CD4-positive, alpha-beta T cell (primary cell): ENCODE results near the gene CTPS2. TPM values are rescaled to one million over a fixed set of nuclear protein-coding genes. Genes with fewer than 3 reads are reported as not detected.
"Not testable (repeated sequence)": the region's sequence is repeated elsewhere in the genome, so short reads cannot be mapped to it uniquely, and the experiment has no call there.

Experiments
- ATAC-seq: fragments of 200-7000 bp; cut with Tn5 transposase; one replicate; pipeline ENCODE4 v1.10.0; 2022; ENCODE audit warnings: mild to moderate bottlenecking; ENCODE audit not compliant: poor library complexity
- CTCF ChIA-PET: fragments of 350-600 bp; sonication (Branson Sonifier 250); formaldehyde crosslinking; loops from one replicate; lab custom pipeline; 2021; ENCODE audit warnings: antibody characterized with exemption, inconsistent platforms; lab: Charles Lee
- POLR2A ChIA-PET: fragments of 350-600 bp; sonication (Branson Sonifier 250); formaldehyde crosslinking; loops from one replicate; lab custom pipeline; 2021; ENCODE audit warnings: antibody characterized with exemption, inconsistent platforms; lab: Charles Lee
- DNase-seq, 14 experiments: peaks; one replicate each; pipeline ENCODE4 v3.0.0-alpha.2; 2013 to 2020; ENCODE audit warnings: mixed read lengths in 2 of 14
- H3K27ac ChIP-seq, 2 donors: one replicate each; pipeline versions ENCODE4 v1.5.1 to v1.7.0; 2013; ENCODE audit warnings: low read length in 2 of 2, low read depth in 1 of 2, mild to moderate bottlenecking in 1 of 2
- H3K27me3 ChIP-seq, 2 experiments: 1 replicate in 1 of 2; 2 replicates in 1 of 2; pipeline versions ENCODE4 v1.6.1 to v1.7.0; 2013; ENCODE audit warnings: low read length in 2 of 2, control low read depth in 1 of 2, mild to moderate bottlenecking in 1 of 2, moderate library complexity in 1 of 2; ENCODE audit not compliant: insufficient read depth in 2 of 2, control insufficient read depth in 1 of 2
- H3K36me3 ChIP-seq: one replicate; pipeline ENCODE4 v1.6.1; 2013; ENCODE audit warnings: low read length, control low read depth; ENCODE audit not compliant: insufficient read depth
- H3K4me1 ChIP-seq: one replicate; pipeline ENCODE4 v1.6.1; 2013; ENCODE audit warnings: low read length, control low read depth; ENCODE audit not compliant: insufficient read depth
- H3K4me3 ChIP-seq: one replicate; pipeline ENCODE4 v1.5.1; 2013; ENCODE audit warnings: mild to moderate bottlenecking, low read length, moderate library complexity
- H3K9me3 ChIP-seq, 2 experiments: 1 replicate in 1 of 2; 2 replicates in 1 of 2; pipeline versions ENCODE4 v1.6.1 to v1.7.0; 2013; ENCODE audit warnings: low read length in 2 of 2, mild to moderate bottlenecking in 2 of 2, control low read depth in 1 of 2, moderate library complexity in 1 of 2; ENCODE audit not compliant: control insufficient read depth in 1 of 2, insufficient read depth in 1 of 2
- H3K27ac Mint-ChIP-seq: one replicate; pipeline ENCODE4 v1.8.0; 2020; ENCODE audit warnings: mixed read lengths
- H3K27me3 Mint-ChIP-seq: one replicate; pipeline ENCODE4 v1.8.0; 2021; ENCODE audit warnings: mixed read lengths
- H3K36me3 Mint-ChIP-seq: one replicate; pipeline ENCODE4 v1.8.0; 2021; ENCODE audit warnings: low read depth, mixed read lengths
- H3K4me1 Mint-ChIP-seq: one replicate; pipeline ENCODE4 v1.8.0; 2021; ENCODE audit warnings: low read depth, mixed read lengths
- H3K4me3 Mint-ChIP-seq: one replicate; pipeline ENCODE4 v1.8.0; 2020; ENCODE audit warnings: mild to moderate bottlenecking, mixed read lengths
- H3K9me3 Mint-ChIP-seq: one replicate; pipeline ENCODE4 v1.8.0; 2020; ENCODE audit warnings: mixed read lengths
- intact Hi-C, 2 experiments: fragments of 100-400 bp; cut with DNase I in 1 of 2; cut with micrococcal nuclease in 1 of 2; formaldehyde crosslinking; loops; one replicate each; pipeline versions ENCODE4 v1.15.1 to v1.9.0; 2023 to 2025; cut with DNase I, micrococcal nuclease
- total RNA-seq, 174 experiments: library from RNA in 2 of 174; stranded (reverse) in 2 of 174; gene quantifications; one replicate each; pipeline ENCODE4 v1.2.3 and lab custom pipeline; 2021 to 2026
- TF ChIP-seq, protein P1 (sequence below): fragments of 200-600 bp; IDR thresholded peaks from one replicate; pipeline ENCODE4 v1.8.0; 2022; ENCODE audit warnings: antibody characterized with exemption, mild to moderate bottlenecking

CTPS2 gene
- total RNA-seq, 2 experiments from 2014 or later, result 3.8 to 4.6 TPM

DNA sequence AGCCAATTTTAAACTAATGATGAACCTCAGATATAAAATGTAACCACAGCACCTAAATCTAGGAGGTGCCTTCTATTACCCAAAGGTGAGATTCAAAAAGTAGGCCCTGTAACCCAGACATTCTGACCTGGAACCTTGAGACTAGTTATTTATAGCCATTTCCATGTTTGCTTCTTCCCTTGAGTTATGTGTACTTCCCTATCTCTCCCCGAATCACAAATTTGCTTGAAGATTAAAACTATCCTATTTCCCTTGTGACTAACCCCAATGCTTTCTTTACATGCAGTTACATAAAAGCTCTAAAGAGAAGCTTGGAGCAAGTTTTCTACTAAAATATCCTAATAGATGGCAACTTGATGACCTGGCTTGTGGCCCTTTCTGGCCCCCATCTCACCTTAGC lies 95.1 kb downstream of the CTPS2 start:
- intact Hi-C loops, result no loop called here
- no peaks in the 10 kb centered on the region for H3K9me3 Mint-ChIP-seq
- ATAC-seq, result no peak
- no peak for DNase-seq
- no peaks in the 10 kb centered on the region for H3K9me3 ChIP-seq
- H3K27ac Mint-ChIP-seq, result no peak overlapping the region
- ChIA-PET CTCF (no interaction called here), POLR2A (no interaction called here)
- no peak overlapping the region for H3K4me3 ChIP-seq
- no peaks in the 10 kb centered on the region for H3K27me3 Mint-ChIP-seq
- TF ChIP-seq, protein P1, sequence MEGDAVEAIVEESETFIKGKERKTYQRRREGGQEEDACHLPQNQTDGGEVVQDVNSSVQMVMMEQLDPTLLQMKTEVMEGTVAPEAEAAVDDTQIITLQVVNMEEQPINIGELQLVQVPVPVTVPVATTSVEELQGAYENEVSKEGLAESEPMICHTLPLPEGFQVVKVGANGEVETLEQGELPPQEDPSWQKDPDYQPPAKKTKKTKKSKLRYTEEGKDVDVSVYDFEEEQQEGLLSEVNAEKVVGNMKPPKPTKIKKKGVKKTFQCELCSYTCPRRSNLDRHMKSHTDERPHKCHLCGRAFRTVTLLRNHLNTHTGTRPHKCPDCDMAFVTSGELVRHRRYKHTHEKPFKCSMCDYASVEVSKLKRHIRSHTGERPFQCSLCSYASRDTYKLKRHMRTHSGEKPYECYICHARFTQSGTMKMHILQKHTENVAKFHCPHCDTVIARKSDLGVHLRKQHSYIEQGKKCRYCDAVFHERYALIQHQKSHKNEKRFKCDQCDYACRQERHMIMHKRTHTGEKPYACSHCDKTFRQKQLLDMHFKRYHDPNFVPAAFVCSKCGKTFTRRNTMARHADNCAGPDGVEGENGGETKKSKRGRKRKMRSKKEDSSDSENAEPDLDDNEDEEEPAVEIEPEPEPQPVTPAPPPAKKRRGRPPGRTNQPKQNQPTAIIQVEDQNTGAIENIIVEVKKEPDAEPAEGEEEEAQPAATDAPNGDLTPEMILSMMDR, result no peak
- no peak overlapping the region for H3K4me3 Mint-ChIP-seq
- no peaks in the 10 kb centered on the region for H3K36me3 ChIP-seq
- H3K36me3 Mint-ChIP-seq, result peaks cover 32% of the 10 kb centered on the region
- H3K27me3 ChIP-seq, result no peaks in the 10 kb centered on the region
- no peaks in the 10 kb centered on the region for H3K4me1 Mint-ChIP-seq
- no peaks in the 10 kb centered on the region for H3K4me1 ChIP-seq
- no peak overlapping the region for H3K27ac ChIP-seq

DNA sequence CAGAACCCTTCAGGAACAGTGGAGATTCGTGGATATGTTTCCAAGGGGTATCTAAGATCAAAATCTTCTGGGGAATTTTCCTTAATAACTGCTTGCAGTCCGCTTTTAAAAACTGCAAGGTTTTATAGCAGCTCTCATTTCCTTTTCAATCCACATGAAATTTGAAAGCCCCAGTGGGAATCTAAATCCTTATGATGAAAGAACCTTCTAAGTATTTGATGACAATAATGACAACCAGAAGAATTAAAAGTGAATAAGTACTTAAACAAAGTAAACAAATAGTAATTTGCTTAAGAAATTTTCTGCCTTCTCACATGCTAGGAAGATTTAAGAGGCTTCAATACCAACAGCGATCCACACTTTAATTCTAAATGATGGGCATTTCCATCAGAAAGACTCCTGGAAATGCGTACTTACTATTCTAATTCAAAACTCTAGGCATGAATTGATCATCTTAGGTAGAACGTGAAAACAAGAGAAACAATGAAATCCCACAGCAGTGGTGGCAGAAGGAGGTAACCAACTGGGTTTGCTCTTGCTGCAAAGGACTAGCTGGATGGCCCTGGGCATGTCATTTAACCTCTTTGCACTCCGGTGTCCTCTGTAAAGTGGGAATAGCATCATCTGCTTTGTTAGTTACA lies 100.1 kb downstream of the CTPS2 start:
- H3K9me3 Mint-ChIP-seq, result no peaks in the 10 kb centered on the region
- H3K4me3 ChIP-seq, result no peak overlapping the region
- H3K9me3 ChIP-seq, result no peaks in the 10 kb centered on the region
- H3K27ac Mint-ChIP-seq, result no peak overlapping the region
- no peaks in the 10 kb centered on the region for H3K27me3 Mint-ChIP-seq
- H3K27ac ChIP-seq, result no peak overlapping the region
- intact Hi-C loops, result no loop called here
- H3K4me3 Mint-ChIP-seq, result no peak overlapping the region
- DNase-seq (no peak), ATAC-seq (no peak)
- TF ChIP-seq, protein P1, result no peak
- H3K36me3 Mint-ChIP-seq, result peaks cover 24% of the 10 kb centered on the region
- ChIA-PET POLR2A (no interaction called here), CTCF (no interaction called here)
- H3K36me3 ChIP-seq, result no peaks in the 10 kb centered on the region
- peaks cover 4% of the 10 kb centered on the region for H3K4me1 ChIP-seq
- no peaks in the 10 kb centered on the region for H3K27me3 ChIP-seq
- peaks cover 3% of the 10 kb centered on the region for H3K4me1 Mint-ChIP-seq

DNA sequence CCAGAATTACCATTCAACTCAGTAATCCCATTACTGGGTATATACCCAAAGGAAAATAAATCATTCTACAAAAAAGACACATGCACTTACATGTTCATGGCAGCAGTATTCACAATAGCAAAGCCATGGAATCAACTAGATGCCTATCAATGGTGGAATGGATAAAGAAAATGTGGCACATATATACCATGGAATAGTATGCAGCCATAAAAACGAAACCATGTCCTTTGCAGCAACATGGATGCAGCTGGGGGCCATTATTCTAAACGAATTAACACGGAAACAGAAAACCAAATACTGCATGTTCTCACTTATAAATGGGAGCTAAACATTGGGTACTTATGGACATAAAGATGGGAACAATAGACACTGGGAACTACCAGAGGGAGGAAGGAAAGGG lies 101.8 kb downstream of the CTPS2 start:
- H3K27me3 ChIP-seq, intact Hi-C loops, H3K27ac ChIP-seq, H3K4me3 Mint-ChIP-seq, CTCF ChIA-PET, H3K9me3 ChIP-seq, H3K27me3 Mint-ChIP-seq, H3K27ac Mint-ChIP-seq, H3K36me3 ChIP-seq, ATAC-seq, DNase-seq, H3K9me3 Mint-ChIP-seq, H3K4me3 ChIP-seq: not testable (repeated sequence)
- peaks cover 16% of the 10 kb centered on the region for H3K36me3 Mint-ChIP-seq
- peaks cover 14% of the 10 kb centered on the region for H3K4me1 Mint-ChIP-seq
- POLR2A ChIA-PET, result interaction anchor here (0.7 kb wide), 1 partner anchor 755 kb away, joined by 3 read pairs; no protein-coding TSS in a partner anchor
- peaks cover 13% of the 10 kb centered on the region for H3K4me1 ChIP-seq
